HG02610 (cell line): ENCODE measurements around the gene FASTKD1.

Source experiments
- ATAC-seq: cut with Tn5 transposase; IDR thresholded peaks from one replicate; pipeline ENCODE4 v1.9.1; 2021; ENCODE audit warnings: mild to moderate bottlenecking, moderate library complexity; ENCODE audit not compliant: unreplicated experiment

Gene FASTKD1

GRCh38 chr2:169509955-169510354, 63.7 kb downstream of the FASTKD1 start:
- ATAC-seq, result no peak

GRCh38 chr2:169509298-169509885, 64.3 kb downstream of the FASTKD1 start, which contains the start of gene KLHL41:
Gene KLHL41 (plus strand): TSS chr2:169509702. CDS start chr2:169509779, 77 bp downstream.
- no peak for ATAC-seq

DNA sequence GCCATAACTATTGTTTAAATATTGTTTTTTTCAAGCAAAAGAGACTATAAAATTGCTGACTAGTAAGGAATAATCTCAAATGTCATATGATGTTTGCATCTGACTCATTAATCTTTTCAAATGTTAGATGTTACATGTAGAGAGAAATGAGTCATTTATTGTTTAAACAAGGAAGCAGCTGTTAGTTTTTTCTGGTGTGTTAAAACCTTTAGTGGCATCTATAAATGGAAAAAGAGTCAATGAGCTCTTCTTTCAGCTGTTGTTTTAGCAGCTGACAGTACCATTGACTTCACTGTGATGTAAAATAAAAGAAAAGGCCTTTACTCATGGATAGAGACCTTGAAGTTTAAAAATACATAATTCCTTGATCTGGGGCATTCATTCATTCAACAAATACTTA, 66.0 kb downstream of the FASTKD1 start:
- ATAC-seq, result no peak

DNA sequence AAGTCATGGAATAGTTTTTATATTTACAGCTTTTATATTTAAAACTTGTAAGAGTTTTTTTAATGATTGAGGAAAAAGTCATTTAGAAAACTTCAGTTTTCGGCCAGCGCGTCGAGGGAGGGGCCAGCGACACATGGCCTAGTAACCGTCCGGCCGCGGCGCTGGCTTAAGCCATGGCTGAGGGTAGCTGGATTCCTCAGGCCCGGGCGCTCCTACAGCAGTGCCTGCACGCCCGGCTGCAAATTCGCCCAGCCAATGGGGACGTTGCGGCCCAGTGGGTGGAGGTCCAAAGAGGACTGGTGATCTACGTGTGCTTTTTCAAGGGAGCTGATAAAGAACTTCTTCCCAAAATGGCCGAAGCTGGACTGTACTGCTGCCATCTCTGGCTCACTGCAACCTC, 69.0 kb downstream of the FASTKD1 start:
- ATAC-seq, result no peak

- no peak for ATAC-seq
These were observed 78.2 kb downstream of the FASTKD1 start for GRCh38 chr2:169495310-169495928.

DNA sequence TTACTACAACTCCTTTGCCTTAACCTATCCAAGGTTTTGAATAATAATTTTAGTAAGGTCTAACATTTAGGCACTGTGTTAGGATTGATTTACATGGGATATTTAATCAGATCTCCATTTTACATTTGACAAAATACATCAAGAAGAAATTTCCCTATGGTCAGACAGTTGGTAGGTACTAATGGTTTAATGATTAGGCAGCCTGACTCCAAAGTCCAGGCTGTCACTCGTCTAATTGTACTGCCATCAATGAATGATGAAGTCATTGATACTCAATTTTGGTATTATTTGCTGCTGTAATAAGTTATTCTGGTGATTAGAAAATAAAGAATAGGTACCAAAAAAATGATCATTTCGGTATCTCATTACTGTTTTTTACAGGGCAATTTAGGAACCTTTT, 80.3 kb downstream of the FASTKD1 start:
- no peak for ATAC-seq

- ATAC-seq, result no peak
These were observed 82.3 kb downstream of the FASTKD1 start for GRCh38 chr2:169491378-169491777.

- ATAC-seq, result no peak
These were observed 82.8 kb downstream of the FASTKD1 start for GRCh38 chr2:169490834-169491233.

DNA sequence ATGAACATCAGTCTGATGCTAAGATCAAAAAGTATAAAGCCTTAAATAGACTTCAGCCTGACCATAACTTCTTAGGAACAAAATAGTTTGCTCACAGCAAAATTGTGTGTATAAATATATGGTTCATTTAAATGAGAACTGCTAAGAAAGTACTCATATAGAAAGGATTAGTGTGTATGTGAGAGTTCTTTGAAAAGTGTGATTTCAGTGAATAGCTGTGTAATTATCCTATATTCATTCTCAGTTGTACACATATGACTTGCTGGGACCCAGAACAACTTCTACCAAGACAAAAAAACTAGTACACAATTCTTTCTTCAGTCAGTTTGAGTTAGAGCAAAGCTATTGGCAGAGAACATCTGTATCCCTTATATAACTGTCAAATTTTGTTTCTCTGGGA, 87.2 kb downstream of the FASTKD1 start:
- no peak for ATAC-seq

DNA sequence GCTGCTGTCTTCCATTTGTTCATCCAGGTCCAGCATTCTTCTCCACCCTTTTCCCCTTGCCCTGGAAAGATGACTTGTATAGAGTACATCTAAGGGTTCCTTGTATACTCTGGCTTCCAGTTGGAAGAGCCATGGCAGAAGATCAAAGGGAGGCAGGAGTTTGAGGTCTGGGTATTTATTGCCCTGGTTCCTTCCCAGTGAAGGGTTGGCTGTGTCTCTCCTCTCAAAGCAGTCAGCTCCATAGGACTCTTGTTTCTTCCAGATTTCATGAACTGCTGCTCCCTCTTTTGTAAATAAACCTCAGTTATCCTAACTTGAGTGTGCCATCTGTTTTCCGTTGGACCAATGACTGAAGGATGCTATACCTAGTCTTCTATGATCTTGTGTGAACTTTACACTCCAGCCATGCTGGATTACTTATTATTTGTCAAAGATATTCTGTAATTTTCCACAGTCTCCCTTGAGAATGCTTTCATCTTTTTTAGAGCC, 88.0 kb downstream of the FASTKD1 start:
- ATAC-seq, result no peak

- no peak for ATAC-seq
These were observed 93.6 kb downstream of the FASTKD1 start for GRCh38 chr2:169480079-169480465.
